Tongue (tissue), 2 donors: ENCODE results near the gene ASTL. TPM values are rescaled to one million over a fixed set of nuclear protein-coding genes. Genes with fewer than 3 reads are reported as not detected.

Experiments used
- DNase-seq: peaks from one replicate; pipeline ENCODE4 v3.0.0-alpha.2; 2015
- total RNA-seq: library from RNA; depleted of rRNA; stranded (reverse); fragments of >200 nt; gene quantifications from one replicate; pipeline ENCODE4 v1.2.3, GENCODE V29; 2014

ASTL gene
- total RNA-seq, 1 donor from 2014 or later, result not detected

- no peak for DNase-seq
Measured at GRCh38 chr2:96159084-96159830, 21.0 kb upstream of the ASTL start.

- no peak for DNase-seq
Measured at GRCh38 chr2:96158554-96158940, 20.2 kb upstream of the ASTL start.

GRCh38 chr2:96157649-96158553 lies 19.6 kb upstream of the ASTL start:
- no peak for DNase-seq

- no peak for DNase-seq
Measured at GRCh38 chr2:96156926-96157648, 18.8 kb upstream of the ASTL start.

GRCh38 chr2:96156011-96156820 lies 17.9 kb upstream of the ASTL start:
- DNase-seq, result no peak

- DNase-seq, result no peak
Measured at GRCh38 chr2:96154506-96155380, 16.4 kb upstream of the ASTL start.

GRCh38 chr2:96153991-96154431 lies 15.7 kb upstream of the ASTL start:
- no peak for DNase-seq

- no peak for DNase-seq
Measured at GRCh38 chr2:96153291-96153713, 15.0 kb upstream of the ASTL start.

- no peak for DNase-seq
Measured at GRCh38 chr2:96152304-96153161, 14.2 kb upstream of the ASTL start.

- DNase-seq, result no peak
Measured at GRCh38 chr2:96151595-96152303, 13.4 kb upstream of the ASTL start.

GRCh38 chr2:96150791-96151594 lies 12.7 kb upstream of the ASTL start:
- no peak for DNase-seq

- no peak for DNase-seq
Measured at GRCh38 chr2:96150007-96150640, 11.8 kb upstream of the ASTL start.

- peak; percentile 83 for DNase-seq
Measured at GRCh38 chr2:96148410-96149217, 10.3 kb upstream of the ASTL start.

GRCh38 chr2:96147593-96148201 lies 9.4 kb upstream of the ASTL start:
- DNase-seq, result peak; percentile 37

- DNase-seq, result no peak
Measured at GRCh38 chr2:96146881-96147592, 8.7 kb upstream of the ASTL start.
